ENCODE results near the gene NRCAM. TPM values are rescaled to one million over a fixed set of nuclear protein-coding genes. Genes with fewer than 3 reads are reported as not detected.

The NRCAM gene
- total and polyA plus RNA-seq, 10 of the 15 experiments (the other 5 are each of a cell fraction or from before 2014, with no cell fraction given), result 0.30 to 2.0 (median 1.0) TPM

- Histone ChIP-seq H3K9me3 (replicated peaks; ENCODE audit: control insufficient read depth, insufficient read depth, low read length) (no peaks in the 10 kb centered on the region; the same call in 2 of the 3 replicates), H3K27me3 (replicated peaks in 1 of 2; ENCODE audit: control insufficient read depth in 2 of 2, insufficient read depth in 2 of 2, low read length in 1 of 2) (peaks cover 2 to 5% of the 10 kb centered on the region in 2 experiments; a peak in 3 of 4 replicates), H3K4me1 (ENCODE audit: control insufficient read depth, insufficient read depth, low read length) (no peaks in the 10 kb centered on the region), H3K79me2 (ENCODE audit: control insufficient read depth, insufficient read depth, low read length) (no peaks in the 10 kb centered on the region), H3K4me3 (no peak overlapping the region), H3K36me3 (ENCODE audit: control insufficient read depth in 2 of 2, insufficient read depth in 2 of 2, low read length in 1 of 2) (no peaks in the 10 kb centered on the region), H3K9ac (ENCODE audit: control insufficient read depth, insufficient read depth, low read length) (no peak overlapping the region), H2AFZ (ENCODE audit: control insufficient read depth, low read depth, low read length) (no peak overlapping the region), H4K20me1 (ENCODE audit: control insufficient read depth, insufficient read depth) (no peaks in the 10 kb centered on the region), H3K27ac (ENCODE audit: control insufficient read depth, insufficient read depth) (no peak overlapping the region), H3K4me2 (ENCODE audit: control insufficient read depth, insufficient read depth) (no peak overlapping the region)
- no peak for DNase-seq (ENCODE audit: low read depth, low spot score)
- RAD21 ChIA-PET (ENCODE audit: unreplicated experiment), result no interaction called here
- SMC1A ChIA-PET (ENCODE audit: uncharacterized antibody, unreplicated experiment), result interaction anchor here (1.4 to 4.4 kb wide), 3 partner anchors 12 to 171 kb away, joined by 3 to 21 read pairs (median 3); no protein-coding TSS in a partner anchor
- intact Hi-C loops (cut with micrococcal nuclease; ENCODE audit: unreplicated experiment) (no loop called here), in situ Hi-C loops (cut with MboI) (no loop called here)
- TF ChIP-seq ZZZ3 (IDR thresholded peaks at IDR 0.05; ENCODE audit: control insufficient read depth, insufficient read length, low read depth), result no peak
- no TSS peak for BruUV-seq (replicated peaks)
- no peak for ATAC-seq
- CTCF ChIA-PET, result no interaction called here
- 26% methylated on average over 4 of the region's 4 CpGs for WGBS (ENCODE audit: insufficient coverage, insufficient replicate concordance, low lambda C conversion rate, missing lambda C conversion rate)
- no peak for FAIRE-seq
- POLR2A ChIA-PET, result no interaction called here
Measured at GRCh38 chr7:108282427-108282996, 173.7 kb downstream of the NRCAM start.

DNA sequence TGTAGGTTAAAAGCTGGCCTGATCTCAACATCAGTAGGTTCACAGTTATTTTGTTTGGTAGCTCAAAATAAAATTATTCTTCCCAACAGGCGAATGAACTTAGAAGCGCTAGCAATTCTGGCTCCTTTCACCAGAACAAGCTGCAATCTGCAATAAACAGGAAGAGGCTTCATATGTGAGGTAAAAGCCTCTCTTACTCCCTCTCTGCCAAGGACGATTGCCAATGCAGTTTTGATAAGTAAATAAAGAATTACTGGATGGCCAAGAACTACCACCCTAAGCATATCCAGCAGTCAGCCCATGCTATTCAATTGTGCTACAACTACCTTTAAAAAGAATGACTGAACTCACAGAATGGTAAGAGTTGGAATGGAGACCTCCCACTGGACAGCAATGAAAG, 176.1 kb downstream of the NRCAM start:
- TF ChIP-seq HDGF (IDR thresholded peaks at IDR 0.05), result no peak
- TF ChIP-seq LARP7 (IDR thresholded peaks at IDR 0.05), result no peak
- no peak for TF ChIP-seq KAT2A (conservative IDR thresholded peaks at IDR 0.05; ENCODE audit: control insufficient read depth, low read depth, low read length)
- TF ChIP-seq EGR1 (IDR thresholded peaks at IDR 0.05; ENCODE audit: borderline replicate concordance in 1 of 2, low read depth in 2 of 2, low read length in 2 of 2), result no peak
- no peak for TF ChIP-seq GATAD2B (conservative IDR thresholded peaks at IDR 0.05; ENCODE audit: low read depth)
- no peak for TF ChIP-seq HCFC1 (IDR thresholded peaks at IDR 0.05; ENCODE audit: low read length)
- TF ChIP-seq BHLHE40 (IDR thresholded peaks at IDR 0.05; ENCODE audit: borderline replicate concordance in 1 of 2, low read depth in 2 of 2, low read length in 1 of 2), result no peak
- TF ChIP-seq ZNF384 (IDR thresholded peaks at IDR 0.05; ENCODE audit: borderline replicate concordance, low read depth, low read length), result no peak
- TF ChIP-seq TAF1 (IDR thresholded peaks at IDR 0.05; ENCODE audit: borderline replicate concordance, low read depth, low read length), result no peak
- TF ChIP-seq ESRRA (IDR thresholded peaks at IDR 0.05; ENCODE audit: low read length), result no peak
- TF ChIP-seq ZNF24 (IDR thresholded peaks at IDR 0.05), result no peak
- no peak for ATAC-seq
- H3K27ac ChIP-seq (ENCODE audit: control insufficient read depth, insufficient read depth), result no peak overlapping the region
- no peak for FAIRE-seq
- intact Hi-C loops (cut with micrococcal nuclease; ENCODE audit: unreplicated experiment) (no loop called here), in situ Hi-C loops (cut with MboI) (no loop called here)
- ChIA-PET CTCF (interaction anchor here (1.3 to 1.4 kb wide), 2 partner anchors 14 to 55 kb away, joined by 3 to 4 read pairs; no protein-coding TSS in a partner anchor), POLR2A (no interaction called here), SMC1A (ENCODE audit: uncharacterized antibody, unreplicated experiment) (interaction anchor here (1.5 to 2.3 kb wide), 2 partner anchors 29 to 181 kb away, joined by 3 to 7 read pairs; no protein-coding TSS in a partner anchor), RAD21 (ENCODE audit: unreplicated experiment) (no interaction called here)
- no peak overlapping the region for H3K9ac ChIP-seq (ENCODE audit: control insufficient read depth, insufficient read depth, low read length)
- H3K27me3 ChIP-seq (replicated peaks in 1 of 2; ENCODE audit: control insufficient read depth in 2 of 2, insufficient read depth in 2 of 2, low read length in 1 of 2), result peaks cover 2 to 5% of the 10 kb centered on the region in 2 experiments; a peak in 3 of 4 replicates
- no peak for DNase-seq (ENCODE audit: low read depth, low spot score)
- no peak overlapping the region for H2AFZ ChIP-seq (ENCODE audit: control insufficient read depth, low read depth, low read length)
- H3K79me2 ChIP-seq (ENCODE audit: control insufficient read depth, insufficient read depth, low read length), result no peaks in the 10 kb centered on the region
- H4K20me1 ChIP-seq (ENCODE audit: control insufficient read depth, insufficient read depth), result no peaks in the 10 kb centered on the region
- no peak overlapping the region for H3K4me3 ChIP-seq
- BruUV-seq (replicated peaks), result no TSS peak
- no peaks in the 10 kb centered on the region for H3K4me1 ChIP-seq (ENCODE audit: control insufficient read depth, insufficient read depth, low read length)
- no peak overlapping the region for H3K4me2 ChIP-seq (ENCODE audit: control insufficient read depth, insufficient read depth)
- H3K36me3 ChIP-seq (ENCODE audit: control insufficient read depth in 2 of 2, insufficient read depth in 2 of 2, low read length in 1 of 2), result no peaks in the 10 kb centered on the region
- whole genome bisulfite sequencing (ENCODE audit: insufficient coverage, insufficient replicate concordance, low lambda C conversion rate, missing lambda C conversion rate), result 42% methylated on average over 3 of the region's 3 CpGs
- H3K9me3 ChIP-seq (replicated peaks; ENCODE audit: control insufficient read depth, insufficient read depth, low read length), result no peaks in the 10 kb centered on the region; the same call in 2 of the 3 replicates
